Motor neuron (in vitro differentiated cells): ENCODE measurements around the gene SLC29A1. TPM values are rescaled to one million over a fixed set of nuclear protein-coding genes. Genes with fewer than 3 reads are reported as not detected.

Experiments
- total RNA-seq, 8 experiments: library from RNA; unstranded; fragments of 300-600 nt; gene quantifications; 2 replicates each; pipeline versions ENCODE4 v1.2.3 to v1.2.4, GENCODE V29; 2022

SLC29A1 gene
- total RNA-seq, 8 experiments from 2014 or later: 3.8 to 58.8 (median 24.4) TPM

Other genes with a start within 250 kb of the SLC29A1 start
- gene MRPL14, start 96.1 kb upstream of the SLC29A1 start, total RNA-seq: 10 to 100 TPM; 34.3 to 82.4 (median 56.0) TPM
- 10 to 100 TPM; 29.1 to 51.4 (median 38.5) TPM for gene TMEM63B, start 96.0 kb upstream of the SLC29A1 start, total RNA-seq
- gene CAPN11, start 64.8 kb upstream of the SLC29A1 start, total RNA-seq: under 1 TPM in 3 of 8 experiments, not detected in 5; 0.13 to 0.71 (median 0.20) TPM
- under 1 TPM in 2 of 8 experiments, not detected in 6; 0.27 to 0.38 TPM for gene MYMX, start 6.7 kb upstream of the SLC29A1 start, total RNA-seq
- 1,000 to 10,000 TPM in 1 of 8 experiments, 100 to 1,000 TPM in 7; 588 to 1,345 (median 878) TPM for gene HSP90AB1, start 23.5 kb downstream of the SLC29A1 start, total RNA-seq
- 10 to 100 TPM; 14.4 to 53.7 (median 41.0) TPM for gene SLC35B2, start 33.9 kb downstream of the SLC29A1 start, total RNA-seq
- 10 to 100 TPM in 1 of 8 experiments, 1 to 10 TPM in 7; 5.0 to 10.6 (median 8.0) TPM for gene NFKBIE, start 42.0 kb downstream of the SLC29A1 start, total RNA-seq
- 10 to 100 TPM in 5 of 8 experiments, 1 to 10 TPM in 1, under 1 TPM in 2; 0.41 to 21.4 (median 14.3) TPM for gene TMEM151B, start 46.9 kb downstream of the SLC29A1 start, total RNA-seq
- 10 to 100 TPM in 6 of 8 experiments, 1 to 10 TPM in 2; 6.5 to 19.5 (median 11.5) TPM for gene AARS2, start 89.8 kb downstream of the SLC29A1 start, total RNA-seq
- not detected for gene SPATS1, start 119.1 kb downstream of the SLC29A1 start, total RNA-seq
- gene CDC5L, start 164.1 kb downstream of the SLC29A1 start, total RNA-seq: 10 to 100 TPM; 15.4 to 39.9 (median 27.6) TPM